ENCODE data around the gene PSMA4.
"Not testable (repeated sequence)": the region's sequence is repeated elsewhere in the genome, so short reads cannot be mapped to it uniquely, and the experiment has no call there.

PSMA4 gene

GRCh38 chr15:78508272-78508671 lies 32.0 kb upstream of the PSMA4 start:
- peak overlapping the region; percentile 69 for H3K4me3 ChIP-seq (ENCODE audit: control insufficient read depth, low read depth, low read length)
- no peak for DNase-seq (ENCODE audit: low read depth)
- no peak for TF ChIP-seq CTCF (conservative IDR thresholded peaks at IDR 0.05; ENCODE audit: control insufficient read depth, insufficient read depth, low read depth, low read length)

GRCh38 chr15:78509726-78510312 lies 30.4 kb upstream of the PSMA4 start:
- no peak for DNase-seq (ENCODE audit: low read depth)
- no peak overlapping the region for H3K4me3 ChIP-seq (ENCODE audit: control insufficient read depth, low read depth, low read length)
- no peak for TF ChIP-seq CTCF (conservative IDR thresholded peaks at IDR 0.05; ENCODE audit: control insufficient read depth, insufficient read depth, low read depth, low read length)

- not testable (repeated sequence) for DNase-seq (ENCODE audit: low read depth)
Measured at GRCh38 chr15:78520035-78520434, 20.2 kb upstream of the PSMA4 start.

GRCh38 chr15:78524230-78524629 lies 16.0 kb upstream of the PSMA4 start:
- no peak for DNase-seq (ENCODE audit: low read depth)

More at GRCh38 chr15:78520035-78520434, 20.2 kb upstream of the PSMA4 start:
- H3K4me3 ChIP-seq (ENCODE audit: control insufficient read depth, low read depth, low read length), result not testable (repeated sequence)

GRCh38 chr15:78527325-78527724 lies 12.9 kb upstream of the PSMA4 start:
- TF ChIP-seq CTCF (conservative IDR thresholded peaks at IDR 0.05; ENCODE audit: control insufficient read depth, insufficient read depth, low read depth, low read length), result no peak
- no peak for DNase-seq (ENCODE audit: low read depth)
- H3K4me3 ChIP-seq (ENCODE audit: control insufficient read depth, low read depth, low read length), result no peak overlapping the region

More at GRCh38 chr15:78524230-78524629, 16.0 kb upstream of the PSMA4 start:
- H3K4me3 ChIP-seq (ENCODE audit: control insufficient read depth, low read depth, low read length), result no peak overlapping the region
- no peak for TF ChIP-seq CTCF (conservative IDR thresholded peaks at IDR 0.05; ENCODE audit: control insufficient read depth, insufficient read depth, low read depth, low read length)

GRCh38 chr15:78533331-78533730 lies 6.9 kb upstream of the PSMA4 start:
- no peak for TF ChIP-seq CTCF (conservative IDR thresholded peaks at IDR 0.05; ENCODE audit: control insufficient read depth, insufficient read depth, low read depth, low read length)
- H3K4me3 ChIP-seq (ENCODE audit: control insufficient read depth, low read depth, low read length), result no peak overlapping the region
- DNase-seq (ENCODE audit: low read depth), result no peak

GRCh38 chr15:78536134-78536533 lies 4.1 kb upstream of the PSMA4 start:
- DNase-seq (ENCODE audit: low read depth), result peak; percentile 45
- no peak overlapping the region for H3K4me3 ChIP-seq (ENCODE audit: control insufficient read depth, low read depth, low read length)
- TF ChIP-seq CTCF (conservative IDR thresholded peaks at IDR 0.05; ENCODE audit: control insufficient read depth, insufficient read depth, low read depth, low read length), result no peak

Data from fibroblast of mammary gland (primary cell).